Activated CD4-positive, alpha-beta T cell treated with anti-CD3 and anti-CD28 coated beads, Interleukin-2, amount 10 ng/mL, durations not matched to agents 7 days and 5 days (primary cell): ENCODE measurements around the gene WDR20. TPM values are rescaled to one million over a fixed set of nuclear protein-coding genes. Genes with fewer than 3 reads are reported as not detected.

Experiments used
- CTCF ChIA-PET: fragments of 350-600 bp; sonication (Branson Sonifier 250); formaldehyde crosslinking; loops from one replicate; lab custom pipeline; 2021; ENCODE audit warnings: antibody characterized with exemption; lab: Charles Lee
- POLR2A ChIA-PET: fragments of 350-600 bp; sonication (Branson Sonifier 250); formaldehyde crosslinking; loops from one replicate; lab custom pipeline; 2021; ENCODE audit warnings: antibody characterized with exemption; lab: Charles Lee
- DNase-seq: peaks from one replicate; pipeline ENCODE4 v3.0.0-alpha.2; 2020
- H3K27ac Mint-ChIP-seq: one replicate; pipeline ENCODE4 v1.8.0; 2021; ENCODE audit warnings: mild to moderate bottlenecking, moderate library complexity, mixed read lengths
- H3K27me3 Mint-ChIP-seq: one replicate; pipeline ENCODE4 v1.8.0; 2021; ENCODE audit warnings: mixed read lengths
- H3K36me3 Mint-ChIP-seq: one replicate; pipeline ENCODE4 v1.8.0; 2021; ENCODE audit warnings: low read depth, mixed read lengths
- H3K4me1 Mint-ChIP-seq: one replicate; pipeline ENCODE4 v1.8.0; 2021; ENCODE audit warnings: mixed read lengths
- H3K4me3 Mint-ChIP-seq: one replicate; pipeline ENCODE4 v1.8.0; 2021; ENCODE audit warnings: mild to moderate bottlenecking, moderate library complexity, mixed read lengths
- H3K9me3 Mint-ChIP-seq: one replicate; pipeline ENCODE4 v1.8.0; 2021; ENCODE audit warnings: mixed read lengths
- total RNA-seq, 2 experiments: library from RNA; stranded (reverse); gene quantifications; one replicate each; pipeline ENCODE4 v1.2.3, GENCODE V29; 2021

Gene WDR20
- total RNA-seq, 2 experiments from 2014 or later: 24.7 to 35.7 TPM

DNA sequence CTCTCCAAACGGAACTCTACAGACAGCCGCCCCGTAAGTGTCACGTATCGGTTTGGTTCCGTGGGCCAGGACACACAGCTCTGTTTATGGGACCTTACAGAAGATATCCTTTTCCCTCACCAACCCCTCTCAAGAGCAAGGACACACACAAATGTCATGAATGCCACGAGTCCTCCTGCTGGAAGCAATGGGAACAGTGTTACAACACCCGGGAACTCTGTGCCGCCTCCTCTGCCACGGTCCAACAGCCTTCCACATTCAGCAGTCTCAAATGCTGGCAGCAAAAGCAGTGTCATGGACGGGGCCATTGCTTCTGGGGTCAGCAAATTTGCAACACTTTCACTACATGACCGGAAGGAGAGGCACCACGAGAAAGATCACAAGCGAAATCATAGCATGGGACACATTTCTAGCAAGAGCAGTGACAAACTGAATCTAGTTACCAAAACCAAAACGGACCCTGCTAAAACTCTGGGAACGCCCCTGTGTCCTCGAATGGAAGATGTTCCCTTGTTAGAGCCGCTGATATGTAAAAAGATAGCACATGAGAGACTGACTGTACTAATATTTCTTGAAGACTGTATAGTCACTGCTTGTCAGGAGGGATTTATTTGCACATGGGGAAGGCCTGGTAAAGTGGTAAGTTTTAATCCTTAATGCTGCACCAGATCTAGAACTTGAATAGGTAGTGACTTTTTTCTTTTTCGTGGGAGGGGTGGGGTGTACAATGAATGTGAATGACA is 69.7 kb downstream of the WDR20 start:
- ChIA-PET POLR2A (no interaction called here), CTCF (no interaction called here)
- Mint-ChIP-seq H3K27ac (no peak overlapping the region), H3K27me3 (no peaks in the 10 kb centered on the region), H3K4me3 (no peak overlapping the region), H3K9me3 (no peaks in the 10 kb centered on the region), H3K36me3 (peaks cover 14% of the 10 kb centered on the region), H3K4me1 (peaks cover 5% of the 10 kb centered on the region)
- no peak for DNase-seq

DNA sequence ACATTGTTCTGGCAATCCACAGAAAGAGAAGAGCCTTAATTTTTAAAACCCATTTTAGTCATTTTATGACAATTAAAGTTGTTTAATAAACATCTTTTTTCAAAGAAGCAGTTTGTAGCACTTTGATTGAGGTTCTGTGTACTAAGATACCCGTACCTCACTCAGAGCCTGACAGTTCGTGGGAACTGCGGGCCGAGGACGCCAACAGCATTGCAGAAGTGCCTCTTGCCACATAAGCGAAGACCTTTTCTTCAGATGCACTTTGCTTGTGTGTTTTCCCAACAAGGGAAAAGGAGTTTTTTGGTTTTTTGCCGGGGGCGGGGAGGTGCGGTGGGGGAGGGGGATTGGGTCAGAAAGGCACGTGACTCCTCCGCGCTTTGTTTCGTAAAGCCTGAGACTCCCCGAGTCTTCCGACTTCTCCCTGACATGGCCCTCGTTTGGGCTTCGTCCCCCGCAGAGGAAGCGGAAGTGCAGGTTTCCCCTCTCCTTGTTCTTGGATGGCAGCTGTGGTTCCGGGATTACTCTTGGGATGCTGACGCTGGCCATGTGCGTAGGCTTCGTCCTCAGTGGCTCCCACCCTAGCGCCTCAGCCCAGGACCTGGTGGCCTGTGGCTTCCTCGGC is 70.8 kb downstream of the WDR20 start:
- CTCF ChIA-PET: no interaction called here
- Mint-ChIP-seq H3K27ac (no peak overlapping the region), H3K27me3 (no peaks in the 10 kb centered on the region), H3K4me1 (peaks cover under 1% of the 10 kb centered on the region), H3K4me3 (no peak overlapping the region), H3K9me3 (no peaks in the 10 kb centered on the region), H3K36me3 (peaks cover 10% of the 10 kb centered on the region)
- POLR2A ChIA-PET: no interaction called here
- no peak for DNase-seq

- Mint-ChIP-seq H3K4me3 (no peak overlapping the region), H3K36me3 (peaks cover 7% of the 10 kb centered on the region), H3K27ac (no peak overlapping the region), H3K4me1 (no peaks in the 10 kb centered on the region), H3K9me3 (no peaks in the 10 kb centered on the region), H3K27me3 (no peaks in the 10 kb centered on the region)
- ChIA-PET POLR2A (no interaction called here), CTCF (no interaction called here)
- no peak for DNase-seq
Measured at GRCh38 chr14:102211240-102211639, 71.5 kb downstream of the WDR20 start.

DNA sequence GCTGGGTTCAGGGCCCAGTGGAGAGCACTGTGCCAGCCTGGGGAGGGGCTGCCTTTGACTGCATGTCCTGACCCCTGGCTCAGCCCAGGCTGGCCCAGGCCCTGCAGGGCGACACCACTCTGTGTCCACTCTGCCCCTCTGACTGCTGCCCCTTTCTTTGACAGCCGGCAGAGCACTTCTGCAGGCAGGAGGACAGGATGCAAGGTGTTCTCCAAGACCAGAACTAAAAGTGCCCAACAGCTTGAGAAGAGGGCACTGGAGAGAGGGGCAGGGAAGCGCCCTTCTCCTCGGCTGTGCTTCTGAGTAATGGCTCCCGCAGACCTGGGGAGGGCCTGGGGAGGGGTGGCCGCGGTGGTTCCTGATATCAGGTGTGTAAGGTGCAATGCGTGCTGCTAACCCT is 72.7 kb downstream of the WDR20 start:
- Mint-ChIP-seq H3K27ac (no peak overlapping the region), H3K9me3 (no peaks in the 10 kb centered on the region), H3K4me1 (no peaks in the 10 kb centered on the region), H3K4me3 (no peak overlapping the region), H3K27me3 (no peaks in the 10 kb centered on the region), H3K36me3 (peaks cover 7% of the 10 kb centered on the region)
- ChIA-PET POLR2A (no interaction called here), CTCF (no interaction called here)
- no peak for DNase-seq

DNA sequence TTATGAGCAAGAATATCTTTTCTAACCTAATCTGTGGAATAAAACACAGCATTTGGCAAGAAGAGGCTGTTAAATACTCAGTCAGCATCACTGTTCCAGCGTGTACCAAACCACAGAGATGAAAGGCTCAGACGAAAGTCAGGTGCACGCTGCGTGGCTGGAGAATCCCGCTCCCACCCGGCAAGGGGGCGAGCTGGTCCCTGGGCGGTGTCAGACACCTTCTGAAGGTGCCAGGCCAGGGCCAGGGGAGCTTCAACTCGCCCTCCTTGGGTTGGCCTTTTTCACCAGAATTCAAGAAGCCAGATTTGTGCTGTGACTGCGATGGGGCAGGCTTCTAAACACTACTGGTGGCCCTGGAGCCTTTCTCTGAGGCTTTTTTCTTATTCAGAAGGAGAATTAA is 73.1 kb downstream of the WDR20 start:
- Mint-ChIP-seq H3K4me1 (no peaks in the 10 kb centered on the region), H3K9me3 (no peaks in the 10 kb centered on the region), H3K4me3 (no peak overlapping the region), H3K27me3 (no peaks in the 10 kb centered on the region), H3K36me3 (peaks cover 7% of the 10 kb centered on the region), H3K27ac (peak overlapping the region; percentile 1)
- DNase-seq: no peak
- ChIA-PET CTCF (no interaction called here), POLR2A (no interaction called here)

DNA sequence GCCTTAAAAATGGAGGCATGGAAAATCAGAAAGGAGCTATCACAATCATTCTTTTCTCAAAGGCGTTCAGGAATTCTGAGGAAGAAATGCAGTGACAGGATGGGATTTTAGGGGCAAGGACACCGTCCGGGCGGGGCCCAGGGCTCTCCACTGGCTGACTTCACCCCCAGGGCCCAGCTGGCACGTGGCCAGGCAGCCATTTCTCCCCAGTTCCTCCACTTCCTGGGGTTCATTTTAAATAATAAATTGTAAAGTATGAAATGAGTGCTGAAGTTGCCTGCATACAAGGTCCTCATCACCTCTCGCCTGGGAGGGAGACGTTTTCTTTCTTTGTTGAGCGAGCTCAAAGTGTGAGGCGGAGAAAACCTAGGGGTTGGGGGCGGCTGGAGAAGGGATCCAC is 73.8 kb downstream of the WDR20 start:
- H3K4me1 Mint-ChIP-seq: no peaks in the 10 kb centered on the region
- CTCF ChIA-PET: no interaction called here
- no peak for DNase-seq
- POLR2A ChIA-PET: no interaction called here
- no peak overlapping the region for H3K27ac Mint-ChIP-seq
- no peaks in the 10 kb centered on the region for H3K9me3 Mint-ChIP-seq
- peaks cover 7% of the 10 kb centered on the region for H3K36me3 Mint-ChIP-seq
- H3K27me3 Mint-ChIP-seq: no peaks in the 10 kb centered on the region
- H3K4me3 Mint-ChIP-seq: no peak overlapping the region

DNA sequence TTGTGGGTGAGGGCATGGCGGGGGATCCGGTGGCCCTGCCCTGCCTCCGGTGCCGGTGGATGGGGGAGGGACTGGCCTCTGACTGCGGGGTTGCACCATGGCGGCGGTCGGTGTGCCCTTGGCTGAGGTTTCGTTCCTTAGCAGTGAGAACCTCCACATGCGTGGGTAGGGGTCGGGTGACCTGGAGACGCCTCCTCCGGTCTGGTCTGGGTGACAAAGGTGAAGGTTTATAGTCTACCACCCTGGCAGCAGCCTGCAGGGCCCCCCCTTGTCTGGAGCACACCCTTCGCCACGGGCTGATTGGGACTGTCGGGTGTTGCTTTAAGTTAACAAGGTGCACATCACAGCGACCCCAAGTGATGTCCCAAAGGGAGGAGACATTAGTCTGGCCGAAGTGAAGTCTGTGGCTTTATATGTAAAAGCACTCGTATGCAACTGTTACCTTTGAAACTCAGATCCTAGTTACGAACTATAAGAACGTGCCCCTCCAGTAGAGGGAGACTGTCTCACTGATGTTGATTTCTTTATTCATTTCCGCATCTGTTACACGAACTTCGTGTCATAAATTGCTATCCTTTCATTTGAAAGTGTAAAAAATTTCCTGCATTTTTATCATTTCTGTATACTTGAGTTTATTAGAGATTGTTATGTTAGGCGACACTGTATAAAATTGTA is 74.4 kb downstream of the WDR20 start:
- H3K36me3 Mint-ChIP-seq: peaks cover 6% of the 10 kb centered on the region
- no peak overlapping the region for H3K27ac Mint-ChIP-seq
- no peaks in the 10 kb centered on the region for H3K9me3 Mint-ChIP-seq
- H3K4me3 Mint-ChIP-seq: no peak overlapping the region
- DNase-seq: no peak
- no peaks in the 10 kb centered on the region for H3K27me3 Mint-ChIP-seq
- H3K4me1 Mint-ChIP-seq: no peaks in the 10 kb centered on the region
- POLR2A ChIA-PET: no interaction called here
- CTCF ChIA-PET: interaction anchor here (0.6 kb wide), 1 partner anchor 583 kb away, joined by 3 read pairs; no protein-coding TSS in a partner anchor

DNA sequence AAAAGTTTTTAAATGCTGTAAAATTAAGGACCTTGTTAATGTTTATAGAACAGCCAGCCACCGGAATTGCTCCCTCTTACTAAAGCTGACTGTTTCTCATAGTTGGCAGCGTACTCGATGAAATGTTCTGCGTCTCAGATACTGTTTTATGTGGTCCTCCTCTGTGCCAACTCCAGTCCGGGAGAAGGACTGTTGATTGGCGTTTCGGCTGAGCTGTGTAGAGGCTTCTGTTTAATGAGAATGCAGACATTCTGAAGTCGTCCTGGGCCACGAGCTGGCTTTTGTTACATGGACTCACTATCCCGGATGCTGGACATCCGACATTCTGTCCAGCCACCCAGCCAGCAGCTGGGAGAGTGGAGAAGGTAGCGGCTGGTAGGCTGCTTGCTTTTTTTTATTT is 75.4 kb downstream of the WDR20 start:
- Mint-ChIP-seq H3K36me3 (no peaks in the 10 kb centered on the region), H3K9me3 (no peaks in the 10 kb centered on the region), H3K27me3 (no peaks in the 10 kb centered on the region), H3K4me1 (no peaks in the 10 kb centered on the region), H3K27ac (no peak overlapping the region), H3K4me3 (no peak overlapping the region)
- ChIA-PET CTCF (interaction anchor here (1.3 kb wide), 1 partner anchor 11 kb away, joined by 3 read pairs; no protein-coding TSS in a partner anchor), POLR2A (no interaction called here)
- no peak for DNase-seq

- Mint-ChIP-seq H3K4me1 (peaks cover under 1% of the 10 kb centered on the region), H3K9me3 (no peaks in the 10 kb centered on the region), H3K27ac (no peak overlapping the region), H3K27me3 (no peaks in the 10 kb centered on the region), H3K36me3 (no peaks in the 10 kb centered on the region), H3K4me3 (no peak overlapping the region)
- CTCF ChIA-PET: interaction anchor here (1.3 kb wide), 1 partner anchor 10 kb away, joined by 3 read pairs; no protein-coding TSS in a partner anchor
- POLR2A ChIA-PET: no interaction called here
- no peak for DNase-seq
Measured at GRCh38 chr14:102215576-102216250, 76.0 kb downstream of the WDR20 start.

DNA sequence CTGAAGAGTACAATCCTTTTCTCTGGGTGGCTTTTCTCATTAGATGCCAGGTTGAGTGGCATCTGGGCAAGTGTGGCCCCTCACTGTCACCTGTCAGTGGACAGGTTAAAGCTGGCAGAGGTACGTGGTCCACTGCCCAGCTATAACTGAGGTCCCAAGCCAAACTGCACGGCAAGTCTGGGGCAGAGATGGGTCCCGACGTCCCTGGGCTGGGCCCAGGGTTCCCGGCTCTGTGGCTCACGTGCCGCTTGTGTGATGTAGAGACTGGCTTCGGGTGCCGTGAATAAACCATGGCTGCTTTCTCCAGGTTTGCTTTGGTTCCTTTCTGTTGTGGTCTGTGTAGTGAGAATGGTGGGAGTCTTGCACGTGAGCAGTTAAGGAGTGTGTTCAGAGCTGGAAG is 77.7 kb downstream of the WDR20 start:
- H3K36me3 Mint-ChIP-seq: no peaks in the 10 kb centered on the region
- ChIA-PET CTCF (interaction anchor here (0.5 kb wide), 1 partner anchor 250 kb away, joined by 3 read pairs; no protein-coding TSS in a partner anchor), POLR2A (no interaction called here)
- no peak for DNase-seq
- H3K27ac Mint-ChIP-seq: no peak overlapping the region
- H3K4me3 Mint-ChIP-seq: no peak overlapping the region
- no peaks in the 10 kb centered on the region for H3K27me3 Mint-ChIP-seq
- no peaks in the 10 kb centered on the region for H3K9me3 Mint-ChIP-seq
- H3K4me1 Mint-ChIP-seq: peaks cover 3% of the 10 kb centered on the region

DNA sequence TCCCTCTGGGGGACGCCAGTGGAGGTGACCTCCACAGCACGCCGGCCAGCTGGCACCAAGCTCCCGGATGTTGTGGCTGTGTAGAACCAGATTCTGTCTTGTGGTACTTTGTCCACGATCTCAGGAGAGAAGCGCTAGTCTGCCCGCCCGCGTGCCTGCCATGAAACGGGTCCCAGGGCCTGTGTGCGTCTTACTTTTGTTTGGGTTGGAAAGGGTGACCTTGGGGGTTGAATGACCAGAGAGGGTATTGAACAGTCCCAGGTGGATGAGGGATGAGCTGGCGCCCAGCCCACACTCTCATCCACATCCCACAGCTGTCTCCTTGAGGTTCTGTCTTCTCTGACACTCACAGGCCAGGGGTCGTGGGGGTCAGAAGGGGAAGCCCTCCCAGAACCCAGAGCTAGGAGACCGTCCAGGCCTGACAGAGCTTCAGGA is 78.3 kb downstream of the WDR20 start:
- H3K27ac Mint-ChIP-seq: no peak overlapping the region
- no peak overlapping the region for H3K4me3 Mint-ChIP-seq
- DNase-seq: no peak
- no peaks in the 10 kb centered on the region for H3K27me3 Mint-ChIP-seq
- no peaks in the 10 kb centered on the region for H3K36me3 Mint-ChIP-seq
- H3K9me3 Mint-ChIP-seq: no peaks in the 10 kb centered on the region
- POLR2A ChIA-PET: no interaction called here
- H3K4me1 Mint-ChIP-seq: peaks cover 3% of the 10 kb centered on the region
- CTCF ChIA-PET: no interaction called here

- no peak overlapping the region for H3K4me3 Mint-ChIP-seq
- no peaks in the 10 kb centered on the region for H3K9me3 Mint-ChIP-seq
- CTCF ChIA-PET: no interaction called here
- H3K4me1 Mint-ChIP-seq: peaks cover 3% of the 10 kb centered on the region
- H3K36me3 Mint-ChIP-seq: no peaks in the 10 kb centered on the region
- DNase-seq: no peak
- H3K27ac Mint-ChIP-seq: no peak overlapping the region
- H3K27me3 Mint-ChIP-seq: no peaks in the 10 kb centered on the region
- POLR2A ChIA-PET: no interaction called here
Measured at GRCh38 chr14:102218688-102219087, 79.0 kb downstream of the WDR20 start.

- H3K9me3 Mint-ChIP-seq: no peaks in the 10 kb centered on the region
- H3K27me3 Mint-ChIP-seq: no peaks in the 10 kb centered on the region
- ChIA-PET CTCF (no interaction called here), POLR2A (no interaction called here)
- peaks cover 3% of the 10 kb centered on the region for H3K4me1 Mint-ChIP-seq
- no peaks in the 10 kb centered on the region for H3K36me3 Mint-ChIP-seq
- no peak overlapping the region for H3K4me3 Mint-ChIP-seq
- H3K27ac Mint-ChIP-seq: no peak overlapping the region
- no peak for DNase-seq
Measured at GRCh38 chr14:102219316-102219715, 79.6 kb downstream of the WDR20 start.
